Measurements from ENCODE around the gene CDC14A. TPM values are rescaled to one million over a fixed set of nuclear protein-coding genes. Genes with fewer than 3 reads are reported as not detected.
A peak's percentile ranks its signal among the peaks of the same experiment; 100 is the strongest.

CDC14A gene
- total RNA-seq, 1 experiment from 2014 or later, result 11.1 TPM

GRCh38 chr1:100302739-100303138 lies 49.6 kb upstream of the CDC14A start (continued):
- TF ChIP-seq ZNF532 (CRISPR knock-in tag; IDR thresholded peaks at IDR 0.05; ENCODE audit: borderline replicate concordance) (no peak), MXD4 (CRISPR knock-in tag; IDR thresholded peaks at IDR 0.05; ENCODE audit: borderline replicate concordance) (no peak), TEAD1 (CRISPR knock-in tag; IDR thresholded peaks at IDR 0.05) (no peak)

GRCh38 chr1:100304227-100304626 lies 48.1 kb upstream of the CDC14A start:
- Mint-ChIP-seq H3K27ac (no peak overlapping the region), H3K27me3 (ENCODE audit: low read depth) (no peaks in the 10 kb centered on the region; the same call in 1 of the 2 replicates), H3K4me1 (peaks cover 18% of the 10 kb centered on the region), H3K36me3 (no peaks in the 10 kb centered on the region), H3K4me3 (no peak overlapping the region), H3K9me3 (peaks cover 16% of the 10 kb centered on the region)
- ATAC-seq (no peak), DNase-seq (ENCODE audit: low spot score) (no peak)
- POLR2A ChIA-PET, result no interaction called here
- CTCF ChIA-PET, result interaction anchor here (1.1 kb wide), 1 partner anchor 151 kb away, joined by 3 read pairs; no protein-coding TSS in a partner anchor
- TF ChIP-seq TEAD4 (CRISPR knock-in tag; IDR thresholded peaks at IDR 0.05), result no peak
- peak; percentile 95 for TF ChIP-seq ZNF121 (CRISPR knock-in tag; IDR thresholded peaks at IDR 0.05)
- no peak for TF ChIP-seq JUN (CRISPR knock-in tag; IDR thresholded peaks at IDR 0.05)
- TF ChIP-seq GTF2I (CRISPR knock-in tag; conservative IDR thresholded peaks at IDR 0.05), result peak; percentile 72; the same call in 1 of the 2 replicates
- TF ChIP-seq PRDM15 (CRISPR knock-in tag; IDR thresholded peaks at IDR 0.05), result no peak
- TF ChIP-seq ZNF425 (CRISPR knock-in tag; conservative IDR thresholded peaks at IDR 0.05), result no peak
- no peak for TF ChIP-seq E2F5 (CRISPR knock-in tag; IDR thresholded peaks at IDR 0.05)
- TF ChIP-seq ATF6 (CRISPR knock-in tag; IDR thresholded peaks at IDR 0.05), result no peak
- no peak for TF ChIP-seq ZNF138 (CRISPR knock-in tag; conservative IDR thresholded peaks at IDR 0.05)
- no peak for TF ChIP-seq AFF4 (CRISPR knock-in tag; IDR thresholded peaks at IDR 0.05; ENCODE audit: borderline replicate concordance)
- TF ChIP-seq ESRRA (CRISPR knock-in tag; IDR thresholded peaks at IDR 0.05; ENCODE audit: borderline replicate concordance), result no peak
